AG09319 (cell line): ENCODE measurements around the gene CDH18.

ENCODE experiments used
- DNase-seq: peaks from one replicate; pipeline ENCODE4 v3.0.0-alpha.2; 2010; ENCODE audit warnings: low read depth; ENCODE audit errors: extremely low read depth
- CTCF ChIP-seq: IDR thresholded peaks from 2 replicates; pipeline ENCODE4 v1.5.1; 2011; ENCODE audit warnings: low read depth, mild to moderate bottlenecking, inconsistent platforms, low read length, moderate library complexity

CDH18 gene

GRCh38 chr5:19986031-19986619, 1.9 kb downstream of the CDH18 start:
- no peak for TF ChIP-seq CTCF
- DNase-seq, result no peak

- TF ChIP-seq CTCF, result no peak
- no peak for DNase-seq
Measured at GRCh38 chr5:19978476-19978875, 9.5 kb downstream of the CDH18 start.

GRCh38 chr5:19977099-19977498, 10.9 kb downstream of the CDH18 start:
- DNase-seq, result no peak
- no peak for TF ChIP-seq CTCF

- TF ChIP-seq CTCF, result no peak
- no peak for DNase-seq
Measured at GRCh38 chr5:19975795-19976194, 12.2 kb downstream of the CDH18 start.

GRCh38 chr5:19960451-19960850, 27.5 kb downstream of the CDH18 start:
- no peak for TF ChIP-seq CTCF
- DNase-seq, result no peak

GRCh38 chr5:19959830-19960384, 28.1 kb downstream of the CDH18 start:
- TF ChIP-seq CTCF, result no peak
- DNase-seq, result no peak

GRCh38 chr5:19950897-19951296, 37.1 kb downstream of the CDH18 start:
- TF ChIP-seq CTCF, result no peak
- no peak for DNase-seq
